ENCODE measurements around the gene SELENOO.

Gene SELENOO

GRCh38 chr22:50173311-50173982 is 27.4 kb upstream of the SELENOO start:
- no peak for DNase-seq (ENCODE audit: low spot score)

- no peak for DNase-seq (ENCODE audit: low spot score)
Observed at GRCh38 chr22:50173983-50174355, 26.8 kb upstream of the SELENOO start.

- no peak for DNase-seq (ENCODE audit: low spot score)
Observed at GRCh38 chr22:50174382-50175190, 26.2 kb upstream of the SELENOO start.

GRCh38 chr22:50175191-50175461 is 25.7 kb upstream of the SELENOO start:
- DNase-seq (ENCODE audit: low spot score) = no peak

- no peak for DNase-seq (ENCODE audit: low spot score)
Observed at GRCh38 chr22:50175921-50176849, 24.6 kb upstream of the SELENOO start.

- no peak for DNase-seq (ENCODE audit: low spot score)
Observed at GRCh38 chr22:50176850-50177536, 23.8 kb upstream of the SELENOO start.

- DNase-seq (ENCODE audit: low spot score) = no peak
Observed at GRCh38 chr22:50177537-50178470, 23.0 kb upstream of the SELENOO start.

- DNase-seq (ENCODE audit: low spot score) = no peak
Observed at GRCh38 chr22:50178471-50178864, 22.3 kb upstream of the SELENOO start.

- DNase-seq (ENCODE audit: low spot score) = no peak
Observed at GRCh38 chr22:50178871-50179869, 21.6 kb upstream of the SELENOO start.

GRCh38 chr22:50179937-50180726 is 20.7 kb upstream of the SELENOO start:
- no peak for DNase-seq (ENCODE audit: low spot score)

GRCh38 chr22:50180727-50181521 is 19.9 kb upstream of the SELENOO start:
- no peak for DNase-seq (ENCODE audit: low spot score)

GRCh38 chr22:50182176-50183081 is 18.4 kb upstream of the SELENOO start:
- DNase-seq (ENCODE audit: low spot score) = no peak

- DNase-seq (ENCODE audit: low spot score) = no peak
Observed at GRCh38 chr22:50183141-50183971, 17.5 kb upstream of the SELENOO start.

- DNase-seq (ENCODE audit: low spot score) = no peak
Observed at GRCh38 chr22:50184004-50184901, 16.6 kb upstream of the SELENOO start.

GRCh38 chr22:50184902-50185374 is 15.9 kb upstream of the SELENOO start:
- no peak for DNase-seq (ENCODE audit: low spot score)

Data from SW480 (cell line).